C1 segment of cervical spinal cord (tissue), 14 donors: ENCODE results near the gene SMCO4.
A peak's percentile ranks its signal among the peaks of the same experiment; 100 is the strongest.
"Not testable (repeated sequence)": the region's sequence is repeated elsewhere in the genome, so short reads cannot be mapped to it uniquely, and the experiment has no call there.

Experiments used
- DNase-seq, 14 donors: peaks; one replicate each; lab custom pipeline; 2025; lab: John Stamatoyannopoulos, UW

SMCO4 gene

GRCh38 chr11:93477684-93478234, 65.4 kb downstream of the SMCO4 start:
- peak in 1 of 14 donors; percentile 18 for DNase-seq

- no peak for DNase-seq
Measured at GRCh38 chr11:93476796-93477195, 66.4 kb downstream of the SMCO4 start.

GRCh38 chr11:93474123-93474522, 69.1 kb downstream of the SMCO4 start:
- DNase-seq: no peak

GRCh38 chr11:93468290-93468689, 74.9 kb downstream of the SMCO4 start:
- DNase-seq: no peak

GRCh38 chr11:93467054-93467453, 76.1 kb downstream of the SMCO4 start:
- DNase-seq: no peak

GRCh38 chr11:93464927-93465540, 78.2 kb downstream of the SMCO4 start:
- DNase-seq: no peak

GRCh38 chr11:93463666-93464065, 79.5 kb downstream of the SMCO4 start:
- not testable (repeated sequence) for DNase-seq

- DNase-seq: no peak
Measured at GRCh38 chr11:93458286-93458685, 84.9 kb downstream of the SMCO4 start.

- no peak for DNase-seq
Measured at GRCh38 chr11:93444617-93445073, 98.5 kb downstream of the SMCO4 start.

- not testable (repeated sequence) for DNase-seq
Measured at GRCh38 chr11:93443232-93443631, 100.0 kb downstream of the SMCO4 start.

- no peak for DNase-seq
Measured at GRCh38 chr11:93432247-93432646, 110.9 kb downstream of the SMCO4 start.
